RPMI8226 (cell line): ENCODE data around the gene VSIG8.

ENCODE experiments used
- DNase-seq: peaks from one replicate; pipeline ENCODE4 v3.0.0-alpha.2; 2015

The VSIG8 gene

DNA sequence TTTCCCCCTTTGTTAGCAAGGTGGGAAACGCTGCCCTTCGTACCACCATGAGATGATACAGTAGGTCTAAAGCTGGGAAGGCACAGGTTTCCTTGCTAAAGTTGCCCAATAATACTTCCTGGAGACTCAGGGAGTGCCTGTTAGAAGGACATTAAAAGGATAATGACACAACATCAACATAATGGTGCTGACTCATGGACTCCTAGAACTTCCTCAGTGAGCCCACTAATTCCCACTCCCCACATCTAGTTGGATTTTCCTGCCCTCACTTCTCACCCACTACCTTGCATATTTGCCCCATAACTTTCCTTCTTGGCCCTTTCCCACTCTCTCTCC is 20.0 kb upstream of the VSIG8 start:
- DNase-seq: no peak

DNA sequence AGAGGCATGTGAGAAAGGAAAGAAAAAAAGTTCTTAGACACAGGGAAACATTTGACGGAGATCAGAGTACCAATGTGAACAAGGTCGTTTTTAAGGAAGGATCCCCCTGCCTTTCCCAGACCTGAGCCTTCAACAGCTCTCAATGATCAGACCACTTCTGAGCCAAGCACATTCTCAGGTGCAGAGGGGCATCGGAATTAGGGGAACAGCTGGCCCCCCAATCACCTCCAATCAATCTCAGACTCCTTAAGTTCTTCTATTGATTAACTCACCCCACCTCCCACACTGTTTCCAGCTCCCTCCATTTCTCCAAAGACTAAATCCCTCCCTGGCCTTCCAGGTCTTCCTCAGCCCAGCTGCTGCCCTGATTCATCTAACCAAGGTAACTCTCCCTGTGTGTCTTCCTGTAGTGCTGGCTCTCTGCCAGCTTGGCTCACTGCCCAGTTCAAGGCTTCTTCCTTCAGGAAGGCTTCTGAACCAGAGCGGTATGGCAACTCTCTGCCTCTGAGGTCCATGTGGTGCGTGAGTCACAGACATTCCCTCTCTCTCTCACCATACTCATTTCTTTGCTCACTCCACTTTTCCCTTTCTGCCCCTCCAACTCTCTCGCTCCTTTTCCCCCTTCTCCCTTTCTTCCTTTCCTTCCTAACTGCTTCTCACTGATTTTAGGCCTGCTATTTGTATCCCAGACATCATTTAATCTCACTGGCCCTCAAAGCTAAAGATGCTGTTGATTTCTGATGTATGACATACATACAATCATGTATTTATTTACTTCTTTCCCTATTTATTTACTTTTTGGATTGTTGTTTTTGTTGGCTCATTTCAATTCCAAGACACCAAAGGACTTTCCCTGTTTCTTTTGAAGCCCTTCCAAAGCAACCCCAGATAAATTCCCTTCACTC is 19.4 kb upstream of the VSIG8 start:
- DNase-seq: peak; percentile 97

DNA sequence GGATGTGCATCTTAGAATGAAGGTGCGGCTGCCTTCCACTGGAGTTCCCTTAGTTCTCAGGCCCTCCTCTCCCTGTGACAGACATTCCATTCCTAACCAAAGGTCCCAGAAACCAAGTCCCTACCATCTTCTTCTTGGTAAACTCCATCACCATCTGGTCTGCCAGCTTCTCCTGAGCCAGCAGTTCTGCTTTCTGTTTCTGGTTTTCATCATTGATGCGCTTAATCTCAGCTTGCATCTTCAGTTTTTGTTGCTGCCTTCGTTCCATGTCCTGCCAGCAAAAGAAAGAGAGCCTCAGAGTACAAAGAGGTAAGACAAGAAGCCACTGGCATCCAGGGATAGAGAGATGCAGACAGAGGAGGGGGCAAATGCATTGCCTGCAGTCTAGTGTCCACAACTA is 18.0 kb upstream of the VSIG8 start:
- DNase-seq: peak; percentile 81

DNA sequence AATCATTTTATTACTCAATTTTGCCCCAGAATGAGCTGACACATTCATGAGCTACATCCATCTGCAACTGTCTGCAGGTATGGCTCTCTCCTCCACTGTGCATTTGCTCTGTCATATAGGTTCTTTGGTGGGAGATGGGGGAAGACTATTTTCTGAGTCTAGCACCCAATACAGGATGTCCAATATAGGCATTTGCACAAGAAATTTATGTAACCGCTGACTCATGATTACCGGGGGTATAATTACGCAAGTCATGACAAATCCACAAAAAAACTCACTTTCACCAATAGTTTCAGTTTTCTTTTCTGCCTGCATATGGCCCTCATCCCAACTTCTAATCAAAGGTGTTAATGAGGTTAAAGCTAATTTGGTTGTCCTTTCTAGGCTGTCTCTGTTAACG is 17.5 kb upstream of the VSIG8 start:
- DNase-seq: peak; percentile 80

DNA sequence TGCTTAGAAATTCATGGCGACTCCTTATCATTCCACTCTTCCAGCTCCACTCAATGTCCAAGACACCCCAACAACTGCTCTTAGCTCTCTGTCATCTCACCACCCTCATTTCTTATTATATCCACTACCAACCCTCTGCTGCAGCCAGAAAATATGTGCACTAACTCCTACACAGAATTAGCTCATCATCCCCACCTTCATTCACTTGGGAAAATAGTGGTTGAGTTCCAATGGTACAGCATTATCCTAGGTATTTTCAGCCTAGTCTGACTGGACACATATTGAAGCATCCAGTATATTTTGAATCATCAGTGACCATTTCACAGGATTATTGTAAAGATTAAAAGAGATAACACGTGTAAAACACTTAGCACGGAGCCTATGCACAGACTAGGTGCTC is 16.7 kb upstream of the VSIG8 start:
- no peak for DNase-seq

DNA sequence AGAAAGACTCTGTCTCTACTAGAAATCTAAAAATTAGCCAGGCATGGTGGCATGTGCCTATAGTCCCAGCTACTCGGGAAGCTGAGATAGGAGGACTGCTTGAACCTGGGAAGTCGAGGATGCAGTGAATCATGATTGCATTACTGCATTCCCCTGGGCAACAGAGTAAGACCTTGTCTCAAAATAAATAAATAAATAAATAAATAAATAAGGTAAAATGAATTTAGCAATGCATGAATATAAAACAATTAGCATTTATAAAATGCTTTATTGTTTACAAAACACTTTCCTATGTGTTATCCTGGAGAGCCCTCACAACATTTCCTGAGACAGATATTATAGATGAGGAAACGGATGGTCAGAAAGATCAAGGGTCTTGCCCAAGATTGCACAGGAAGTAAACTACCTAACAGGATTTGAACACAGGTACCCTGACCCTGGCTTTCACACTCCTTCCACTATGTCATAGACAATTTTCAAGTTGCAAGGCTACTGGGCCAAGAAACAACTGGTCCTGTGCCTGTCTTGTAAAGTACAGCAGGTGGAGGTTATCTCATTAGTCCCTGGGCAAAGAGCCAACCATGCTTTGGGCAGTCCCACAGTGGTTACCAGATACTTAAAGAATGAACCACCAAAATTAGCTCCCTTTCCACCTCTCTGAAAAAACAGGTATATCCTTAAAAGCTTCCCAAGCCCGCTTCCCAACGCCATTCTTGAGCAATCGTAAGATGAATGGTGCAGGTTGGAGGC is 15.4 kb upstream of the VSIG8 start:
- peak; percentile 95 for DNase-seq

DNA sequence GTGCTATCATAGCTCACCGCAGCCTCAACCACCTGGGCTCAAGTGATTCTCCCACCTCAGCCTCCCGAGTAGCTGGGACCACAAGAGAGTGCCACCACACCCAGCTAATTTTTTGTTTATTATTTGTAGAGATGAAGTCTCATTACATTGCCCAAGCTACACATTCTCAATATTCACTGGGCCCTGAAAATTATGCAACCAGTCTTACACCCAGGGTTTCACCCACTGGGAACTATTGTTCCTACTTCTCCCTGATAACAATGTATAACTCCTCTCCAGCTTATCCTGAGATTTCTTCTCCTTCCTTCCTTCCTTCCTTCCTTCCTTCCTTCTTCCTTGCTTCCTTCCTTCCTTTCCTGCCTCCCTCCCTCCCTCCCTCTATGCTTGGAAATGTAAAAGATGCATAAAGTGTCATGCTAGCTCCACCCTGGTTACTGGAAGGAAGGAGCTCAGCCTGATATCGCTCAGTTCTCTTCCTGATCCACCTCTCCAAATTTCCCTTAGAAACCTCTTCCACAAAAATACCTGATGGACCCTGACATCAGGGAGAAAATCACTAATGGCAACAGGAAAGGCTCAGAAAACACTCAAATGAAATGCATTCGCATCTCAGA is 11.2 kb upstream of the VSIG8 start:
- no peak for DNase-seq

DNA sequence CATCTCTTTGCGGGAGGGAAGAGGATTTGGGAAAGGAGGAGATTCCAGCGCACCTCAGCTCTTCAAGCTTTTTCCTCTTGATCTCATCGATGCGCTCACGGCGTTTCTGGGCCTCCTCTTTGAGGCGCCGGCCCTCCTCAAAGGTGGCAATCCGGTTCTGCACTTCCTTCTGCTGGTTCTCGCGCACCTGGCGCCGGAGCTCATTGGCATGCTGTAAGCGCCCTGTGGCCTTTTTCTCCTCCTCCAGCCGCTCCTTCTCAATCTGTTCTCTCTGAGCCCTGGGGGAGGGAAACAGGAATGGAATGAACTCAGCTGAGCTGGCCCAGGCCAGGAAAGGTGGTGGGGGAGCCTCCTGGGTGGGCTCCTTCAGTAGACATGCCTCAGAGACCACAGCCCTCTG is 10.4 kb upstream of the VSIG8 start:
- no peak for DNase-seq

DNA sequence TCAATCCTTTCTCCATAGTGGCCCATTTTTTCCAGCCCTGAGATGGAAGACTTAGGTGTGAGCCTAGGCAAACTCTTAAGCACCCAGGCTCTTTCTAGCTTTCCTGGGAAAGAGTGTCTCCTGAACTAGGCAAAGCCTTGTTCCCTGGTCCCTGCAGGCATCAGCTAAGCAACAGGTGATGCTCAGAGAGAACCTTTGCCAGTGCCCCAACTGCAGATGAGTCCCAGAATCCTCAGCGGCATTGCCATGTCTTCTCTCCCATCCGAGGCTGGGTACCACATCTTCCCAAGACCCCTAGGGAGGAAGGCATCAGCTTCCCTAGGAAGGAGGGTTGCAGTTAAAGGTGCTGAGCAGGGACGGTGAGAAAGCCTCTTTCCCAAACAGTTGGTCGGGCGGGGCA is 8.2 kb upstream of the VSIG8 start:
- DNase-seq: no peak

DNA sequence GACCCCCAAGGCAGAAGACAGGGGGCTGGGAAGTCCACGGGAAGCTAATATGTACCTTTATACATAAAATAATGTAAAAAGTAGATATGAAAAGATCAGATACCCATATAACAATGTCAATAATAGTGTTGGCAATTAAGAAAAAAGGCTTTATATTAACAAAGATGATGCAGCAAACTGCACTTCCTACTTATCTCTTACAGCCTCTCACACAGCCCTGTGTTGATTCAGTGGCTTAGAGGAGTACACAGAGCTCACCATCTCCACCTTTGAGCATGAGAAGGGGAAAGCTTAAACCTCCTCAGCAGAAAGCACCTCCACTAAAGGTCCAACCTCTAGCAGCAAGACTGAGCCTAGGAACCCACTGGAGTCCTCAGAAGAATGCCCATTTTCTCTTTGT is 7.2 kb upstream of the VSIG8 start:
- peak; percentile 37 for DNase-seq

DNA sequence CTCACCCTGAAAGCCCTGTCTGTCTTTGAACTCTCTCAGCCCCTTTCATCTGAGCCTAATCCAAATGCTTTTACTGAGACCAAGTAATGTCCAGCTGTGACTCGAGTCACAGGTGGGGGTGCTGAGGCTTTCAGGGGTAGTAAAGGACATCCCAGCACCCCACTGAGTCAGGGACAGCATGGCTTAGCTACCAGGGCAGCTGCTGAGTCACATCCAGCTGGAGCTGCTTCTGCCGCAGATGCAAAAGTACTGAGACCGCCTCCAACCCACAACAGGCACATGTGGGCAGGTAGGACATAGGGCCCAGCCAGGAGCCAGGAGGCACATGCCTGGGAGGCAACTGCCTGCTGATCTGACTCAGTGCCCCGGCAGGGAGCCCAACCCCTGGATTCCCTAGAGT is 6.7 kb upstream of the VSIG8 start:
- peak; percentile 91 for DNase-seq

DNA sequence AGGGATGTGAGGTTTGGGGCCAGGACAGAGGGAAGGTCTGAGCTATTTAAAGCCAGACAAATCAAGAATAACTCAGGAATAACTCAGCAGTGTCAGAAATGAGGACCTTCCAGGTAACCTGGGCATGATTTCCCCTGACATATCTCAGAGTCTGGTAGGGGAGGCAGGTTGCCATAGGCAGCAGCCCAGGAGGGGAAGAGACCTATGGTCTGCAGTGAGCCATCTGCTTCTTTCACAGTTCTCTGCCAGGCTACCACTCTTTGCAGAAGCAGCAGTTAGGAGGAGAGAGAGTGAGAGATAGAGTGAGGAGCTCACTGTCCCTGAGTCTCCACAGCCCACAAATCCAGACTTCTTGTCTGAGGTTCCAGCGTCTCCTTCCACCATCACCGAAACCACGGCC is 6.3 kb upstream of the VSIG8 start:
- peak; percentile 78 for DNase-seq

DNA sequence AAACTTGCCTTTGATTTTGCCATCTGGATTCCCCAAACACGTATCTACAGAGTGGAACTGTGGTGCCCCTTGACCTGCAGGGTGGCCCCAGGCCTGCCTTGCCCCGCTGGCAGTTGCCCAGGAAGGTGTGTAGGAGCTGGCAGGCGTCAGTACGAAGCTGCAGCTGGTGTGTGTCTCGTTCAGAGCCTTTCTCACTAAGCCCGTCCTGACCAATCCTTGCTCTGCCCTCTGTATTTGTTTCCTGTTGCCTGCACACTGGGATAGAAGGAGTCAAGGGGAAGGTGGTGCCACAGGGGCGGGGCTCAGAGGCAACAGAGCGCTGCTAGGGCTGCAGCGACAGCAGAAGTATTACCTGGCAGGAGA is 5.2 kb upstream of the VSIG8 start:
- peak; percentile 58 for DNase-seq

DNA sequence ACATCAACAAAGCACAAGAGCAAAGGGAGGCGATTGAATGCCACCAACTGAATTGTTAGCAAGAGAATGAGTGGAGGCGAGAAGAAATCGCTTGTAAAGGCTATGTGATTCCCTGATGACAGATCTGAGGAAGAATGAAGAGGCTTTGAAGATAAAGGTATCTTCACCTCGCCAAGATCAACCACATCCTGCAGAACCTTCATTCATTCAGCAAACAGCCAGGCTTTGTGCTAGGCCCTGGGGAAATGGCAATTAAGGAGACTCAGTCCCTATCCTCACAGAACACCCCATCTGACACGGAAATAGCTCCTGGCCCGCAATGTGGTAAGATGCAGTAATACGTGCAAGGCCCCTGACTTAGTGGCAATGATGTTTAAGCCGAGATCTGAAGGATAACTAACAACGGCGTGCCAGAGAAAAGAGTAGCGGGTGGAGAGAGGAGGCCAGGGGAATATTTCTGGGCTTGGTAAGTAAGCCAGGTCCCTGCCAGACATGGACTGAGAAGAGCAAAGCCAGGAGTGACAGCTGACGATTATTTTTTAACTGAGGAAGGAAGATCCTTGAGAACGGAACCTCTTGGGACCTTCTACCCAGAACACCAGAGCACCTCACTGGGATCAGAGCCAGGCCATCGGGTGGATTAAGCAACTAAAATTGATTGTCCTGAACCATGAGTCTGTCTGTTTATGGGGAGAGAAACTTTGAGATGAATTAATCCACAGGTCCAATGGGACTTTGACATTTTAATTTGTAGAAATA is 4.6 kb upstream of the VSIG8 start:
- DNase-seq: no peak

DNA sequence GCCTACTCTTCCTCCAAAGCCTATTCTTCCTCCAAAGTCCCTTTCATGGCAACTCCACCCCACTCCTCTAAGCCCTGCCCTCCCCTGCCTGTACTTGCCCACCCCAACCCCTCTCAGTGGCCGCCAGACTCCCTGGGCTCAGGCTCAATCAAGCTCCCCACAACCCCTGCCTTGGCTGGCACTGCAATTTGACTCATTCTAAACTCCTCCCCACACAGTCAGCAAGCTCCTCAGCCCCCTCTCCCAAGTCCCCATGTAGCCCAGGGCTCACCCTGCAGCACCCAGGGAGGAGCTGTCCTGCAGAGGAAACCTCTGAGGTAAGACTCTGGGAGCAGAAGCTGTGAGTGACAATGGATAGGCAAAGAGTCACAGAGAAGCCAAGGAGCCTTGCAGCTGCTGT is 3.6 kb upstream of the VSIG8 start:
- DNase-seq: no peak

DNA sequence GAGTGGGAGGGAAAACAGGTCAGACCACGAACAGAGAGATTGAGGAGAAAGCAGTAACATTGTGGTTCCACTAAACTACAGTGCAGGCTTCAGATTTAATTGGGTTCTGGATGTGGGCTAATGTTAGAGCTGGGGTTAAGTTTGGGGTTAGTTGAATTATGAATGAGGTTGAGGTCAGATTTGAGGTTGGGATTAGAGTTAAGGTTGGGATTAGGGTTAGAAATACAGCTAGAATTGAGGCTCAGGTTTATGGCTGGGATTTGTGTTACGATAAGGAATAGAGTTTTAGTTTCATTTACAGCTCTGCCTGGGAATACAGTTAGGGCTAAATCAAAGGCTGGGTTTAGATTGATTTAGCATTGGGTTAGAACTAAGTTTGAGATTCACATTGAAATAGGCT is 1.8 kb upstream of the VSIG8 start:
- no peak for DNase-seq

DNA sequence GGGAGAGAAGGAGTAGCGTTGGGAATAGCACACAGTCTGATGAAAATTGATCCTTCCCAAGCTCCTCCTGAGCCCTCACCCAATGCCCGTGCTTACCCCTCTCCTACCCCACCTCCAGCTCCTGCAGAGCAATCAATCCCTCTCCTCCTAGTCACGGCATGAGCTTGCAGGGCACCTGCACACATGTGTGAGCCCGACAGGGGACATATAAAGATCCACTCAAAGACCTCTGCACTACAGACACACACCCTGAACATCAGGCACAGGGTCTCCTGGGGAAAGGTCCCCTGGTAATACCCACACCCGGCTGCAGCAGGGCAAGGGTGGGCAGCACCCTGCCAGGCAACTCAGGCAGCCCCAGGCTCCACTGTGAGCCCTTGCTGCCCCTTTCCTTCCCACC is 426 bp downstream of the VSIG8 start:
- no peak for DNase-seq

DNA sequence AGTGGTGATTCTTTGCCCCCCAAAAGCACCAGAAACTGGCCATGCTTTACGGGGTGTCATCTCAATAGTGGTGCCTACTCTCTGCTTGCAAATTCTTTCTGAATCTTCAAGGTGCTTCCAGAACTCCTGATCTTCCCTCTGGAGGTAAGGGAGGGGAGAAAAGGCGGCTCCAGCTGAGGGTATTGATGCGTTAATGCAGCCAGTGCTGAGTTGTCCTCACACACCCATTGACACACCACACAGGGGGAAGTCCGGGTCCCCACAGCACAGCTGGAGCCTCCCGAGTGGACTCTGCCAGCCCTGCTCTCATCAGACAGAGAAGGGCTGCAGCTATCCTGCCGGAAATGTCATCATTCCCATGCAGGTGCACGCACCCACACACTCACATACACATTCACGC is 1.2 kb downstream of the VSIG8 start:
- DNase-seq: no peak

DNA sequence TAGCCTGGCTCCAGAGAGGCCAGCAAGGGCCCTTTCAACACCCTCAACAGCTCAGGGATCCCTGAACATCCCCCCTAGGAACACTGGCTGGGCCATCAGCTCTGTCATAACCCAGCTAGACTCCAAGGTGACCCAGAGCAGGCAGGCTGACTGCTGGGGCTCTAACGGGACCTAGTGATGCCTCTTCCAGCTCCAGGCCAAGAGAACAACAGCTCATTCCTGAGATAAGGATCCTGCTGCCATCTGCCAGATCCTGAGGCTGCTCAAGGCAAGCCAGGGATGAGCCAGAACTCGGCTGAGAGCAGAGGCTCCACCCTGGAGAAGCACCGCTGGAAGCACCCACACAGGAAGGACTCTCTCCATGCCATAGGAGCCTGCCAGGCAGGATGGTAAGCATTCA is 2.0 kb downstream of the VSIG8 start:
- no peak for DNase-seq

DNA sequence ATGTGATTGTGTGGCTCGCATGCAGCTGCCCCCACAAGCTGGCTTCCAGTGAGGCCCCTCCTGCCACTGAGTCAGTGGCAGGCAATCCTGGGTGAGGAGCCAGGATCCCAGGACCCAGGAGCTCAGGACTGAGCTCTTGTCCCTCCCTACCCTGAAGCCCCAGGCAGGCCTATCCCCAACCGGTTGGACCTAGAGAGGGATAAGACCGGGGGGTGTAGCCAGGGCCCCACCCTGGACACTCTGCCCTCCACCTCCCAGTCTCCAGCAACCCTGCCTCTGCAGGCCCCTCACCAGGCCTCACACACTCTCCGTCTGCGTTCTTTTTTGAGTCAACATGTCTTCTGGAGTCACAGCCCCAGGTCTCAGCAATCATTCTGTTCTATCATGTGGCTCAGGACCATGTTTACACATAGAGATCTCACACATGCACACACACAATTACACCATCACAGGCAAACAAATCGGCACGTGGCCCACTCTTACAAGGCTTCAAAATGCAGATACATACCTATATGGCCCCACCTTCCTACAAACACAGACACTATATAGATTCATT is 2.6 kb downstream of the VSIG8 start:
- DNase-seq: no peak

DNA sequence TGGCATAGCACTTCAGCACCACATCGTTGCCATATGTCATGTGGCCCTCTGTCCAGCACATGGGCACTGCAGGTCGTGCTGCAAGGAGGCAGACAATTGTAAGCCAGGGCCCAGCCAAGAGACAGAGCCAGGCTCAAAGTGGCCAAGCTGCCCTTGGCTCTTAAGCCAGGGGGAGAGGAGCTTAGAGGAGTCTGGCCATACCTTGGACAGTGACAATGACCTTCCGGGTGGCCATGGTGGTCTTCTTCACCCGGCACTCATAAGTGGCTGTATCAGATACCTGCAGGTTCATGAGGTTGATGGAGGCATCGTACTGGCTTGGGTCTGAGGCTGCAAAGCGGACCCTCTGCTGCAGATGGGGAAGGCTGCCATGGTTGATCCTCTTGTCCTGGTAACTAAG is 4.6 kb downstream of the VSIG8 start:
- DNase-seq: no peak

DNA sequence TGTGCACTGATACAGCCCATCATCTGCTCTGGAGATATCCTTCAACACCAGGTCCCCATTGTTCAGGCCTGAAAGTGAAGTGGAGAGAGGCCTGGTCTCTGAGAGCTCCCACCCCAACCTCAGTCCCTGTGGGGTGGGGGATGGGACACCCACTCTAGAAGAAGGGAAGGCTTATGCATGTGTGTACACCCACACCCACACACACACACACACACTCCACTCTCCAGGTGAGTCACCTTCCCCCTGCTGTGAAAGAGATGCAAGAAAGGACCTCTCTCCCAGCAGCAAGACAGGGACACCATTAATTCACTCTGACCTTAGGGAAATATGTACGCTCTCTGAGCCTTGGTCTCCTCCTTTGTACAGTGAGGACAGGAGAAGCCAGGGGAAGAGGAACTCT is 5.9 kb downstream of the VSIG8 start:
- no peak for DNase-seq

DNA sequence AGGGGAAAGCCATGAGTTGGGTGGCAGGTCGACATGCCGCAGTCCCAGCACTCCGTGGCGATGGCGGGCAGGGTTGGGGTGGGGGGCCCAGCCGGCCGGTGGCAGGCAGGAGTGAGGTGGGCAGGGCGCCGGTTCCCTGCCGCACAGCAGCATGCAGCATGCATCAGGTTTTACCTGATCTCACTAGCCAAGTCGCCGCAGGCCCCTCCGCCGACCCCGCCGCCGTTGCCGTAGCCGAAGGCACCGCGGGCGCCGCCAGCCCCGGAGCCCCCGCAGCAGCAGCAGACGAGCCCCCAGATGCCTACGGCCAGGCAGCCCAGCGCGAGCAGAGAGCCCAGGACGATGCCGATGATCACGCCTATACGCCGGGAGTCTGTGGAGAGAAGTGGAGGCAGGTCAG is 6.7 kb downstream of the VSIG8 start:
- no peak for DNase-seq
